ENCODE data around the gene ABCF3.

DNA sequence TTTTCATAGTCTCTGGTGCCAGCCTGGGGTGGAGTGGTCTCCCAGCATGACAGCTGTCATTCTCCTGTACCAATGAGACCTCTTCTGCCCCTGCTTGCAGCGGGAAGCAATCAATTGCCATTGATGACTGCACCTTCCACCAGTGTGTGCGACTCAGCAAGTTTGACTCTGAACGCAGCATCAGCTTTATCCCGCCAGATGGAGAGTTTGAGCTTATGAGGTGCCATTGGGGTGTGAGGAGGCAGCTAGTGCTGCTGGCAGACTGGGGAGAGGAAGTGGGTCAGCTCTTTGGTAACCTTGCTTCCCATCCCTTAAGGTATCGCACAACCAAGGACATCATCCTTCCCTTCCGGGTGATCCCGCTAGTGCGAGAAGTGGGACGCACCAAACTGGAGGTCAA is 4.4 kb upstream of the ABCF3 start:
- TF ChIP-seq, protein P1, sequence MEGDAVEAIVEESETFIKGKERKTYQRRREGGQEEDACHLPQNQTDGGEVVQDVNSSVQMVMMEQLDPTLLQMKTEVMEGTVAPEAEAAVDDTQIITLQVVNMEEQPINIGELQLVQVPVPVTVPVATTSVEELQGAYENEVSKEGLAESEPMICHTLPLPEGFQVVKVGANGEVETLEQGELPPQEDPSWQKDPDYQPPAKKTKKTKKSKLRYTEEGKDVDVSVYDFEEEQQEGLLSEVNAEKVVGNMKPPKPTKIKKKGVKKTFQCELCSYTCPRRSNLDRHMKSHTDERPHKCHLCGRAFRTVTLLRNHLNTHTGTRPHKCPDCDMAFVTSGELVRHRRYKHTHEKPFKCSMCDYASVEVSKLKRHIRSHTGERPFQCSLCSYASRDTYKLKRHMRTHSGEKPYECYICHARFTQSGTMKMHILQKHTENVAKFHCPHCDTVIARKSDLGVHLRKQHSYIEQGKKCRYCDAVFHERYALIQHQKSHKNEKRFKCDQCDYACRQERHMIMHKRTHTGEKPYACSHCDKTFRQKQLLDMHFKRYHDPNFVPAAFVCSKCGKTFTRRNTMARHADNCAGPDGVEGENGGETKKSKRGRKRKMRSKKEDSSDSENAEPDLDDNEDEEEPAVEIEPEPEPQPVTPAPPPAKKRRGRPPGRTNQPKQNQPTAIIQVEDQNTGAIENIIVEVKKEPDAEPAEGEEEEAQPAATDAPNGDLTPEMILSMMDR (conservative IDR thresholded peaks at IDR 0.05): no peak
- TF ChIP-seq ZFX (IDR thresholded peaks at IDR 0.05): no peak

Data from C4-2B (cell line).